ENCODE results near the gene UNC13A. TPM values are rescaled to one million over a fixed set of nuclear protein-coding genes. Genes with fewer than 3 reads are reported as not detected.

The UNC13A gene
- total RNA-seq, 1 experiment from 2014 or later, result 29.0 TPM

GRCh38 chr19:17726136-17726741, 38.1 kb upstream of the UNC13A start:
- peaks cover 31 to 40% of the 10 kb centered on the region in 2 experiments; a peak in 3 of 4 replicates for H3K36me3 ChIP-seq (ENCODE audit: control insufficient read depth in 1 of 2, insufficient read depth in 2 of 2, low read length in 2 of 2)

More at GRCh38 chr19:17726136-17726741, 38.1 kb upstream of the UNC13A start:
- intact Hi-C loops (cut with micrococcal nuclease), result no loop called here
- no peak overlapping the region for H3K4me3 ChIP-seq (replicated peaks in 1 of 2; ENCODE audit: low read depth in 1 of 2, low read length in 2 of 2)
- H3K27ac ChIP-seq (ENCODE audit: low read depth, low read length), result no peak overlapping the region
- ATAC-seq (no peak), DNase-seq (ENCODE audit: low read depth, low spot score) (no peak)
- CTCF ChIA-PET, result interaction anchor here (1.5 kb wide), 1 partner anchor 40 kb away, joined by 6 read pairs; no protein-coding TSS in a partner anchor
- no peak overlapping the region for H3K9ac ChIP-seq (ENCODE audit: low read length)
- H3K79me2 ChIP-seq (ENCODE audit: insufficient read depth, low read length), result peaks cover 52% of the 10 kb centered on the region
- H3K27me3 ChIP-seq (ENCODE audit: insufficient read depth, low read length), result no peaks in the 10 kb centered on the region
- BruUV-seq (replicated peaks), result no TSS peak
- RAD21 ChIA-PET (ENCODE audit: low non-redundant PET in 1 of 2, low total read pairs in 2 of 2, uncharacterized antibody in 2 of 2, unreplicated experiment in 2 of 2), result no interaction called here
- no peaks in the 10 kb centered on the region for H3K9me2 ChIP-seq (ENCODE audit: insufficient read depth)
- H2AFZ ChIP-seq (ENCODE audit: low read depth, low read length, poor library complexity, severe bottlenecking), result no peak overlapping the region
- H3K4me2 ChIP-seq (ENCODE audit: low read length), result no peak overlapping the region
- peaks cover 0 to 11% of the 10 kb centered on the region in 2 experiments; a peak in 3 of 4 replicates for H3K4me1 ChIP-seq (ENCODE audit: control insufficient read depth in 1 of 2, insufficient read depth in 2 of 2, low read length in 2 of 2)
- H3K9me3 ChIP-seq (ENCODE audit: control insufficient read depth in 1 of 2, insufficient read depth in 1 of 2, low read depth in 1 of 2, low read length in 2 of 2), result no peaks in the 10 kb centered on the region
- 0 out of 2 replicates have a peak, but pooled peaks cover 2% of the 10 kb centered on the region for H4K20me1 ChIP-seq (ENCODE audit: insufficient read depth)
- POLR2A ChIA-PET, result no interaction called here
- TF ChIP-seq REST (IDR thresholded peaks at IDR 0.05; ENCODE audit: low read depth), result no peak
- no peak for TF ChIP-seq SP1 (IDR thresholded peaks at IDR 0.05; ENCODE audit: low read depth)
- TF ChIP-seq RAD21 (IDR thresholded peaks at IDR 0.05; ENCODE audit: low read depth), result no peak
- TF ChIP-seq CEBPB (IDR thresholded peaks at IDR 0.05; ENCODE audit: low read depth), result no peak
- TF ChIP-seq FOSL1 (IDR thresholded peaks at IDR 0.05; ENCODE audit: low read depth), result no peak
- no peak for TF ChIP-seq EZH2phosphoT487 (IDR thresholded peaks at IDR 0.05; ENCODE audit: borderline replicate concordance)
- no peak for TF ChIP-seq ATF3 (IDR thresholded peaks at IDR 0.05)
- no peak for TF ChIP-seq YY1 (IDR thresholded peaks at IDR 0.05; ENCODE audit: extremely low read depth, insufficient replicate concordance, low read depth, low read length)
- TF ChIP-seq POLR2A (IDR thresholded peaks at IDR 0.05; ENCODE audit: borderline replicate concordance, extremely low read depth, insufficient read depth, insufficient read length), result no peak
- TF ChIP-seq SIN3A (IDR thresholded peaks at IDR 0.05; ENCODE audit: low read depth), result no peak

Data from HCT116 (cell line).